ENCODE results near the gene FOXP1.

Gene FOXP1

GRCh38 chr3:71219744-71220638 is 363.5 kb downstream of the FOXP1 start:
- H3K4me3 ChIP-seq (ENCODE audit: low read depth, low read length), result no peak overlapping the region
- H3K36me3 ChIP-seq, result no peaks in the 10 kb centered on the region
- no peak for DNase-seq
- no peaks in the 10 kb centered on the region for H3K27me3 ChIP-seq (ENCODE audit: insufficient read depth, low read depth, severe bottlenecking)
- no peaks in the 10 kb centered on the region for H3K9me3 ChIP-seq (ENCODE audit: severe bottlenecking)
- H3K27ac ChIP-seq, result no peak overlapping the region
- TF ChIP-seq, protein P1, sequence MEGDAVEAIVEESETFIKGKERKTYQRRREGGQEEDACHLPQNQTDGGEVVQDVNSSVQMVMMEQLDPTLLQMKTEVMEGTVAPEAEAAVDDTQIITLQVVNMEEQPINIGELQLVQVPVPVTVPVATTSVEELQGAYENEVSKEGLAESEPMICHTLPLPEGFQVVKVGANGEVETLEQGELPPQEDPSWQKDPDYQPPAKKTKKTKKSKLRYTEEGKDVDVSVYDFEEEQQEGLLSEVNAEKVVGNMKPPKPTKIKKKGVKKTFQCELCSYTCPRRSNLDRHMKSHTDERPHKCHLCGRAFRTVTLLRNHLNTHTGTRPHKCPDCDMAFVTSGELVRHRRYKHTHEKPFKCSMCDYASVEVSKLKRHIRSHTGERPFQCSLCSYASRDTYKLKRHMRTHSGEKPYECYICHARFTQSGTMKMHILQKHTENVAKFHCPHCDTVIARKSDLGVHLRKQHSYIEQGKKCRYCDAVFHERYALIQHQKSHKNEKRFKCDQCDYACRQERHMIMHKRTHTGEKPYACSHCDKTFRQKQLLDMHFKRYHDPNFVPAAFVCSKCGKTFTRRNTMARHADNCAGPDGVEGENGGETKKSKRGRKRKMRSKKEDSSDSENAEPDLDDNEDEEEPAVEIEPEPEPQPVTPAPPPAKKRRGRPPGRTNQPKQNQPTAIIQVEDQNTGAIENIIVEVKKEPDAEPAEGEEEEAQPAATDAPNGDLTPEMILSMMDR (IDR thresholded peaks at IDR 0.05; ENCODE audit: low read depth, low read length), result no peak

- TF ChIP-seq, protein P1 (IDR thresholded peaks at IDR 0.05; ENCODE audit: low read depth, low read length), result no peak
- DNase-seq, result no peak
- no peaks in the 10 kb centered on the region for H3K27me3 ChIP-seq (ENCODE audit: insufficient read depth, low read depth, severe bottlenecking)
- no peaks in the 10 kb centered on the region for H3K9me3 ChIP-seq (ENCODE audit: severe bottlenecking)
- no peaks in the 10 kb centered on the region for H3K36me3 ChIP-seq
- no peak overlapping the region for H3K27ac ChIP-seq
- no peak overlapping the region for H3K4me3 ChIP-seq (ENCODE audit: low read depth, low read length)
Measured at GRCh38 chr3:71218508-71218907, 365.0 kb downstream of the FOXP1 start.

DNA sequence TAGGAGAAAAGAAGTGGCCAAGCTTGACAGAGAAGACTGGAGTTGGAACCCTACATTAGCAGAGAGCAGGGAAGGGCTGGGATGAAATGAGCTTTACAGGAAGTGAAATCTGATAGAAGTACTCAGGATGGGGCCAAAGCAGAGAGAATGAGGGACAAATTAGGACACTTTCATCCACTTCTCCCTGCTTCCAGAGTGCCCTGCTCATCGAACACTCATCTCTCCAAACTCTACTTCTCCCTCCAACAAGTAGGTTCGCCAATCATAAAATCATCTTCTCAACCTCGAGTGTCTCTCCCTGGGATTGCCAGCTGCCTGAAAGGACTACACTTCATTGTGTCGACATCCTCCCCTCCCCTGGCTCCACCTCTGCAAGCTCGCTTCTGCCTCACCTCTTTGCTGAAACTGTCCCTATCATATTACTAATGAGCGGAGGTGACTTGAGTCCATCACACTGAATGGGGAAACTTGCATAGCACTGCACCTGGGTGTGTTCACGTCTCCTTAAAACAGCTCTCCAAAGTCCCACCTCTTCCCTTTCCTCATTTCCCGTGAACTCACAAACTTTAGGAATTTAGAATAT is 365.8 kb downstream of the FOXP1 start:
- Histone ChIP-seq H3K36me3 (no peaks in the 10 kb centered on the region), H3K27me3 (ENCODE audit: insufficient read depth, low read depth, severe bottlenecking) (no peaks in the 10 kb centered on the region), H3K27ac (no peak overlapping the region), H3K9me3 (ENCODE audit: severe bottlenecking) (no peaks in the 10 kb centered on the region), H3K4me3 (ENCODE audit: low read depth, low read length) (no peak overlapping the region)
- TF ChIP-seq, protein P1 (IDR thresholded peaks at IDR 0.05; ENCODE audit: low read depth, low read length), result no peak
- no peak for DNase-seq

DNA sequence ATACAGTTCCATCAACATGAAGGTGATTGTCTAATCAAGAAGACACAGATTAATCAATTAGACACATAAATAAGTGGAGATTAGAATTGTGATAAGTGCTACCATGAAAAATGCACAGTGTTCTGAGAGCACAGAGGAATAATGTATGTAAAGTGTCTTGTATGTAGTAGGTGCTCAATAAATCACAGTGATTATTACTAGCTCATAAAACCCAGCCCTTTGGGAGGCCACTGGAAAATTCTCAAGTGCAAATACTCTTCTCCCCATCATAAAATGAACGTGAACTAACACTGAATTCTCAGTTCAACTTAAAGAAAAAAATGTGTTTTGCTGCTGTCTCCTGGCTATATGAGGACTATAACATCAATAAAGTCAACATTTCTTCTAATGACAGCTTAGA is 368.2 kb downstream of the FOXP1 start:
- TF ChIP-seq, protein P1 (IDR thresholded peaks at IDR 0.05; ENCODE audit: low read depth, low read length), result no peak

GRCh38 chr3:71214797-71215196 is 368.7 kb downstream of the FOXP1 start:
- TF ChIP-seq, protein P1 (IDR thresholded peaks at IDR 0.05; ENCODE audit: low read depth, low read length), result no peak
- no peaks in the 10 kb centered on the region for H3K9me3 ChIP-seq (ENCODE audit: severe bottlenecking)
- no peak overlapping the region for H3K27ac ChIP-seq
- no peaks in the 10 kb centered on the region for H3K36me3 ChIP-seq
- DNase-seq, result no peak
- H3K4me3 ChIP-seq (ENCODE audit: low read depth, low read length), result no peak overlapping the region
- H3K27me3 ChIP-seq (ENCODE audit: insufficient read depth, low read depth, severe bottlenecking), result no peaks in the 10 kb centered on the region

More for the DNA sequence above, 368.2 kb downstream of the FOXP1 start:
- no peaks in the 10 kb centered on the region for H3K27me3 ChIP-seq (ENCODE audit: insufficient read depth, low read depth, severe bottlenecking)
- no peak overlapping the region for H3K4me3 ChIP-seq (ENCODE audit: low read depth, low read length)
- H3K9me3 ChIP-seq (ENCODE audit: severe bottlenecking), result no peaks in the 10 kb centered on the region
- H3K27ac ChIP-seq, result no peak overlapping the region
- DNase-seq, result no peak
- H3K36me3 ChIP-seq, result no peaks in the 10 kb centered on the region

Measured in WERI-Rb-1 (cell line).